HPDE6-E6E7 (cell line): Measurements from ENCODE around the gene RALGAPA2.

Experiments
- DNase-seq: peaks from one replicate; pipeline ENCODE4 v3.0.0; 2011; ENCODE audit warnings: missing footprints; ENCODE audit errors: extremely low spot score

RALGAPA2 gene

GRCh38 chr20:20497242-20497978, 215.0 kb downstream of the RALGAPA2 start:
- DNase-seq = no peak

DNA sequence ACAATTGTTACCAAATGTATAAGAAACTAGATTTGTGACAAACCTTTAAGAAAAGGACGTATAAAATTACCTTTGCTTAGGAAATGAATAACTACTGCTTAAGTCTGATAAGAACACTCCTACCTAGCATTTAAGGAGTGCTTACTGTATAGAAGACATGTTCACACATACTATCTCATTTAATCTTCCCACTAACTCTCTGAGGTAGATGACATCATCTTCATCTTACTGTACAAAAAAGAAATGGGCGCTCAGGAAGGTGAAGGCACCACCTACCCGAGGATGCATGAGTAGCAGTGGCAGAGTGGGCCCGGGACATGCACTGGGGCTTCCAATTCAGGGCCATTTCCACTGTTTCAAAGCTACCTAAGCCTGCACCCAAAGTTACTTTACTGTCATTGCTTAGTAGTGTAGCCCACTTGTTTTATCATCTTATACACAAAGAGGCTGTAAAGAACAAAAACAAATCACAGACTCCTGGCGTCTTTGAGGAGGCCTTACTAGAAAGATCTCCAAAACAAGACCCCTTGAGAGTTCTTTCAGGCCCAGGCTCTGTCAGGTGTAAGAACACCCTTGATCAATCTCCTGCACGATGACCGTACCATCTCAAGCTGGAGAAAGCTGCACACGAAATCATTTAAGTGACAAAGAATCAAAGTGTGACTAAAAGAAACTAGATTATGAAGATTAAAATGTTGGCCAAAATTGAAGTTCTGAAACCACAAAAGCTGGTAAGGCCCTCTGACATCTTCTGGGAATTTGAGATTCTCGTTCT, 216.5 kb downstream of the RALGAPA2 start:
- DNase-seq = no peak

DNA sequence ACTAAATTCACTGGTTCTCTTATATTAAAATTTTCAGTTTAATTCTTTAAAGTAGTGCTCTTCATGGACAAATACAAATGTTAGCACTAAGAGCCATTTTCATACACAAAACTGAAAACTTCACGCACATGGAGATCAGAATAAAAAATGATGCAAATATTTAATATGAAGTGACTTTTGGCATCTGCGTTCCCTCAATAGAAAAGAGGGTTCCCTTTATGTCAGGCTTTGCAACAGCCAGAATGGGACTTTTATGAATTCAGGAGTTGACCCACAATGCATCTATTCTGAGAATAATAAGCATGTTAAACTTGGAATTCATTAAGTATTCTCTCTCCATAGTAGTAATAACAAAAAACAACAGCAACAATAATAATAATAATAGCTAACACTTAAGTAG, 218.7 kb downstream of the RALGAPA2 start:
- no peak for DNase-seq

GRCh38 chr20:20492521-20493332, 219.7 kb downstream of the RALGAPA2 start:
- DNase-seq = no peak

- DNase-seq = no peak
These were observed 220.6 kb downstream of the RALGAPA2 start for GRCh38 chr20:20491784-20492264.

GRCh38 chr20:20491110-20491783, 221.2 kb downstream of the RALGAPA2 start:
- no peak for DNase-seq

DNA sequence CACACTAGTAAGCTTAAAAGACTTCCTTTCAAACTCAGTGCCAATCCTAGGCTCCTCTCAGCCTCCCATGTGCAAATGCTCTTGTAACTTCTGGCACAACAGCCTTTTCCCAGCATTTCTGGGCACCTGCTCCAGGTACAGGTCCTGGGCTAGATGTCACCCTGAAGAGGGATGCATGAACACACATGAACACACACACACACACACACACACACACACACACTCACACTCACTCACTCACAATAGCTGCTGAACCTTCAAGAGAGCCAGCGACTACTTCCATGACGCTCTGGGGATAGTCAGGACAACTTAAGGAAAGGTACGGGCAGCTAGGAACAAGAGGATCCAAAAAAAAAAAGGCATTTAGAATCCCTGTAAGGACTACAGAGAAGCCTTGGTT, 221.8 kb downstream of the RALGAPA2 start:
- no peak for DNase-seq

GRCh38 chr20:20489648-20490341, 222.6 kb downstream of the RALGAPA2 start:
- no peak for DNase-seq

GRCh38 chr20:20489054-20489453, 223.4 kb downstream of the RALGAPA2 start:
- DNase-seq = no peak

- no peak for DNase-seq
These were observed 224.1 kb downstream of the RALGAPA2 start for GRCh38 chr20:20488388-20488787.

DNA sequence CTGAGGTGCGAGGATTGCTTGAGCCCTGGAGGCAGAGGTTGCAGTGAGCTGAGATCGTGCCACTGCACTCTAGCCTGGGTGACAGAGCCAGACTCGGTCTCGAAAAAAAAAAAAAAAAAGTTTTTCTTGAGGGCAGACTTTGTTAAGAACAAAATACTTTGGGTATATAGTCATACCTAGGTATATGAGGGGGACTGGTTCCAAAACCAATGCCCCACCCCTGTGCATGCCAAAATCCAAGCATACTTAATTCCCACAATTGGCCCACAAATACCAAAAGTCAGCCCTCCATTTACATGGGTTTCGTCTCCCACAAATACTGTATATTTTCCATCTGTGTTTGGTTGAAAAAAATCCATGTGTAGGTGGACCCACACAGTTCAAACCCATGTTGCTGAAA, 224.6 kb downstream of the RALGAPA2 start:
- DNase-seq = no peak

GRCh38 chr20:20483328-20483727, 229.1 kb downstream of the RALGAPA2 start:
- no peak for DNase-seq

- no peak for DNase-seq
These were observed 230.0 kb downstream of the RALGAPA2 start for GRCh38 chr20:20482453-20482852.

DNA sequence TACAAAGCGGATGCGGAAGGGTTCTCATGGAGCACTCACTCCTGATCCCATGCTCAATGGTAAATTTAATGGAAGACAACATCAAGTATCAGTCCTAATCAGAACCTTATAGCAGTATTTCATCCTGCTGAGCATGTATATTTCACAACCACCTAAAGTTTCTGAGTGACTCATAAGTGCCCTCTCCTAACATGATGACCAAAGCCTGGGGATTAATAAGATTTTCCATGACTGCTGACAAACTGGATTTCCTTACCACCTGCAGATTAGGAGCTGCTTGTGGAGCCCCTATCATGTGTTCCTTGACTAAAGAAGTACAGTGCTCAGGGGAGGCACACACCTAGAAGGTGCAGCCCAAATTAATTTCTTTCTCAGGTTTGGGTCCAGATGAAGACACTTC, 231.8 kb downstream of the RALGAPA2 start:
- peak; percentile 71 for DNase-seq

- DNase-seq = no peak
These were observed 232.3 kb downstream of the RALGAPA2 start for GRCh38 chr20:20480126-20480525.

DNA sequence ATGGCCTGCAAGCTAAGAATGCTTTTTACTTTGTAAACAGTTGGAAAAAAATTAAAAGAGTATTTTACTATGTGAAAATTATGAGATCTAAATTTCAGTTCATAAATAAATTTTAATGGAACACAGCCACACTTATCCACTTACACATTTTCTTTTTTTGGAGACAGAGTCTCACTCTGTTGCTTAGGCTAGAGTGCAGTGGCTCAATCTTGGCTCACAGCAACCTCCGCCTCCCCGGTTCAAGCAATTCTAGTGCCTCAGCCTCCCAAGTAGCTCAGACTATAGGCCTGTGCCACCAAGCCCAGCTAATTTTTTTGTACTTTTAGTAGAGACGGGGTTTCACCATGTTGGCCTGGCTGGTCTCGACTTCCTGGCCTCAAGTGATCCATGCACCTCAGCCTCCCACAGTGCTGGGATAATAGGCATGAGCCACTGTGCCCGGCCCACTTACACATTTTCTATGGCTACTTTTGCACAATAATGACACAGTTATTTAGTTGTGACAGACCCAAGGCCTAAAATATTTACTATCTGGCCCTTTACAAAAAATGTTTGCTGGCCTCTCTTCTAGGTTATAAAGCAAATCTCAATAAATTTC, 234.9 kb downstream of the RALGAPA2 start:
- no peak for DNase-seq

- DNase-seq = no peak
These were observed 235.9 kb downstream of the RALGAPA2 start for GRCh38 chr20:20476504-20476903.

DNA sequence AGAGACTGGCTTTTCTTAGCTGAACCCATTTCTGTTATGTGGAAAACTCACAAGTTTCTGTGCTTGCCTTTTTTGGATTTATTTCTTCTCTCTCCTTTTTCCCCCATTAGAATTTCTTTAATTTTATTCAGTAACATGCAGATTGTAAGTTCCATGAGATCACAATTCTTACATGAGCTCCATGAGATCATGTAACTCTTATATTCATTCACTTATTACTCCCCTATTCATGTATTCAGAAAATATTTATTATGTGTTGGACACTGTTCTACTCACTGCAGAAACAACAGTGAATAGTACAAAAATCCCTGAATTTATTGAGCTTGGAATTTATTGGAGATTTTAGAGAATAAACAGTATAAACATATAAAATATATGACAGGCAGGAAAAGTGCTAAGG, 238.8 kb downstream of the RALGAPA2 start:
- DNase-seq = no peak

DNA sequence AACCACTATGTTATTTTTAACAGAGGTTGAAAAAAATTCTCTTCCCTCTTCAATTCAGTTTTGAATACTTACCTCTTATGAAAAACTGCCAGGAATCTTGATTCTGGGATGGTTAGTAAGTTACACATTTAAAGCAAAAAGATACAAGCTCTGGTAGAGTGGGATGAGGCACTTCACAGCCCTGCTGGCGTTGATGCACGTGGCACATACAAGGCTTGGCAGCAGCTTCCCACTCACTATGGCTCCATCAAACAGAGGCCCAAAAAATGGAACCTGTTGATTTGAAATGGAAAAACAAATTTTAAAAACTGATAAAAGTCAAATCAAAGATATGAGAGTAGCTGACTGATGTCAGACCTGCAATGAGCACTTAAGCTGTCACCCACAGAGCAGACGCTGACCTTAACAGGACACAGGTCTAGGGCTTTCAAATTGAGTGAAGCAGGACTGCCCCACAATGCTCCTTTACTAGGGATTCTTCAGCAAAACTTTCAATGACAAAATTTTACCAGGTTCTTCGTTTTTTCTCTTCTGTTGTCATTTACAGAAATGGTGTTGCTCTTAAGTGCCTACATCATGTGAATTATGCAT, 239.7 kb downstream of the RALGAPA2 start:
- no peak for DNase-seq

DNA sequence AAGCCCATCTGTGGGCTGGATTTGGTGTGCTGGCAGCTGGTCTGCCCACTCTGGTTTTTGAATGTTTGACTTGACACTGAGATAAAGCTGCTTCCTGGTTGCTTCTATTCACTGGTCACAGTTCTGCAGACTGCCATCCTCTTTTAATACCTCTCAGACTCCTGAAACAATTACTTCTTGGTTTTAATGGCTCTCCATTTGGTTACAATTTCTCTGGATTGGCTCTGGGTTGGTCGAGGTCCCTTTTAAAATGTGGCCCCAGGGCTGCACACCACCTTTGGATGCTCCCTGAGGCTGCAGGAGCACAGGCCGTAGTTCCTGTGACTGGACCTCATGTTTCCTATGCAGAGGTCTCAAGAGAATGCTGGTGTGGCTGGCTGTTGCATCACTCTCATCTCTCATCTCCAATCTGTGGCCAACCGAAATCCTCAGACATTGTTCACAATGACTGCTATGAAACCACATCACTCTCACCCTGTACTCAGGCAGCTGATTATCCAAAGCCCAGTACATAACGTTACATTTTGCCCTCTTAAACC, 246.0 kb downstream of the RALGAPA2 start:
- no peak for DNase-seq
